Loucy (cell line): ENCODE results near the gene INPP4B.

ENCODE experiments used
- H2AFZ ChIP-seq: fragments of 200-600 bp; sonication (generic); 2 replicates; pipeline ENCODE4 v1.6.0; 2016; ENCODE audit warnings: antibody characterized with exemption, mild to moderate bottlenecking, low read length, moderate library complexity
- H3F3A ChIP-seq: fragments of 200-600 bp; 2 replicates; pipeline ENCODE4 v1.6.0; 2016; ENCODE audit warnings: antibody characterized with exemption, low read depth, mild to moderate bottlenecking
- H3K27me3 ChIP-seq: fragments of 200-600 bp; sonication (generic); 2 replicates; pipeline ENCODE4 v1.6.1; 2014; ENCODE audit warnings: low read length, mild to moderate bottlenecking; ENCODE audit not compliant: insufficient read depth, poor library complexity, severe bottlenecking
- H3K36me3 ChIP-seq: fragments of 200-600 bp; sonication (generic); 2 replicates; pipeline ENCODE4 v1.6.1; 2016; ENCODE audit warnings: low read length; ENCODE audit not compliant: insufficient read depth
- H3K4me1 ChIP-seq: fragments of 200-600 bp; sonication (generic); 2 replicates; pipeline ENCODE4 v1.5.1; 2014; ENCODE audit warnings: low read length, mild to moderate bottlenecking; ENCODE audit not compliant: insufficient read depth, poor library complexity, severe bottlenecking
- H3K4me2 ChIP-seq: fragments of 200-600 bp; sonication (generic); 2 replicates; pipeline ENCODE4 v1.6.0; 2014; ENCODE audit warnings: antibody characterized with exemption, low read length, low read depth, mild to moderate bottlenecking; ENCODE audit not compliant: poor library complexity, severe bottlenecking
- H3K4me3 ChIP-seq: fragments of 200-600 bp; sonication (generic); 2 replicates; pipeline ENCODE4 v1.5.1; 2014; ENCODE audit warnings: low read length, mild to moderate bottlenecking, mixed read lengths; ENCODE audit not compliant: poor library complexity, severe bottlenecking
- H3K79me2 ChIP-seq: fragments of 200-600 bp; sonication (generic); 2 replicates; pipeline ENCODE4 v1.6.1; 2014; ENCODE audit warnings: low read length; ENCODE audit not compliant: insufficient read depth
- H3K9ac ChIP-seq: fragments of 200-600 bp; sonication (generic); 2 replicates; pipeline ENCODE4 v1.6.0; 2014; ENCODE audit warnings: mild to moderate bottlenecking, low read depth, low read length, moderate library complexity; ENCODE audit not compliant: poor library complexity, severe bottlenecking
- H3K9me2 ChIP-seq: fragments of 200-600 bp; sonication (generic); replicated peaks from 2 replicates; pipeline ENCODE4 v1.6.1; 2016; ENCODE audit warnings: low read depth, low read length, mixed read lengths
- H3K9me3 ChIP-seq: fragments of 200-600 bp; sonication (generic); 2 replicates; pipeline ENCODE4 v1.6.1; 2014; ENCODE audit warnings: mild to moderate bottlenecking, antibody characterized with exemption, low read length, low read depth; ENCODE audit not compliant: insufficient read depth
- H4K20me1 ChIP-seq: fragments of 200-600 bp; sonication (generic); 2 replicates; pipeline ENCODE4 v1.6.0; 2014; ENCODE audit warnings: antibody characterized with exemption, low read length, mild to moderate bottlenecking; ENCODE audit not compliant: insufficient read depth, poor library complexity, severe bottlenecking
- CTCF ChIP-seq: fragments of 200-600 bp; sonication (generic); conservative IDR thresholded peaks from 2 replicates; pipeline ENCODE4 v1.5.1; 2014; ENCODE audit warnings: mild to moderate bottlenecking, antibody characterized with exemption, low read length
- EZH2phosphoT487 ChIP-seq: fragments of 200-600 bp; IDR thresholded peaks from 2 replicates; pipeline ENCODE4 v1.6.1; 2018; ENCODE audit warnings: antibody characterized with exemption, mild to moderate bottlenecking, moderate library complexity, borderline replicate concordance

The INPP4B gene

GRCh38 chr4:142366769-142367181 lies 479.3 kb downstream of the INPP4B start:
- H3K9ac ChIP-seq, result no peak overlapping the region
- no peak for TF ChIP-seq CTCF
- TF ChIP-seq EZH2phosphoT487, result no peak
- H3K9me3 ChIP-seq, result peaks cover 10% of the 10 kb centered on the region
- peaks cover 90% of the 10 kb centered on the region for H3K79me2 ChIP-seq
- H3K36me3 ChIP-seq, result peaks cover 4% of the 10 kb centered on the region; the same call in 1 of the 2 replicates
- no peaks in the 10 kb centered on the region for H4K20me1 ChIP-seq
- peaks cover 24% of the 10 kb centered on the region for H3K4me1 ChIP-seq
- H3K4me3 ChIP-seq, result no peak overlapping the region
- H3K9me2 ChIP-seq, result no peaks in the 10 kb centered on the region
- no peaks in the 10 kb centered on the region for H3K27me3 ChIP-seq
- peak overlapping the region; percentile 48 for H3K4me2 ChIP-seq
- H3F3A ChIP-seq, result no peaks in the 10 kb centered on the region
- H2AFZ ChIP-seq, result no peak overlapping the region

GRCh38 chr4:142365391-142365790 lies 480.7 kb downstream of the INPP4B start:
- H3K27me3 ChIP-seq, result no peaks in the 10 kb centered on the region
- peaks cover 4% of the 10 kb centered on the region; the same call in 1 of the 2 replicates for H3K36me3 ChIP-seq
- peaks cover 6% of the 10 kb centered on the region for H3K9me3 ChIP-seq
- H3K4me2 ChIP-seq, result no peak overlapping the region
- peaks cover 24% of the 10 kb centered on the region for H3K4me1 ChIP-seq
- peaks cover 88% of the 10 kb centered on the region for H3K79me2 ChIP-seq
- no peaks in the 10 kb centered on the region for H4K20me1 ChIP-seq
- no peaks in the 10 kb centered on the region for H3K9me2 ChIP-seq
- TF ChIP-seq EZH2phosphoT487 (no peak), CTCF (no peak)
- no peaks in the 10 kb centered on the region for H3F3A ChIP-seq
- peak overlapping the region; percentile 14 for H3K9ac ChIP-seq
- H3K4me3 ChIP-seq, result no peak overlapping the region
- no peak overlapping the region for H2AFZ ChIP-seq

DNA sequence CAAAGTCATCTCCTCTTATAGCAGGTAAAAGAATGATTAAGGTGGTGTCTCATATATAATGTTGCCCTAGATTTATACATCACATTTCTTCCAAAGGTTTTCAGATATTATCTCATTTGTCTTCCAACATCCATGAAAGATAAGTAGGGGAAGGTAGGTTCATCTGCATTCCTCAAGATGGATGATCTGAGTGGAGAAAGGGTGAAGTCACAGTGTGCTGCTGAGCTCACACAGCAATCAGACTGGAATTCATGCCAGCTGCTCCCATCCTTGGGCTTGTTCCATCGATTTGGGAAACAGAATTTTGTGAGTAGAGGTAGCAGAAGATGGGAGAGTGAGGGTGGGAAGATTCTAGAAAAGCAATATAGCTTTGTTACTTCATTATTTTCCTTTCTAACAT lies 482.4 kb downstream of the INPP4B start:
- Histone ChIP-seq H3K4me1 (peaks cover 28% of the 10 kb centered on the region), H3K79me2 (peaks cover 89% of the 10 kb centered on the region), H3K27me3 (no peaks in the 10 kb centered on the region), H3F3A (no peaks in the 10 kb centered on the region), H3K9me2 (no peaks in the 10 kb centered on the region), H4K20me1 (no peaks in the 10 kb centered on the region), H3K9ac (no peak overlapping the region), H3K4me2 (no peak overlapping the region), H2AFZ (no peak overlapping the region), H3K9me3 (peaks cover 5% of the 10 kb centered on the region; the same call in 1 of the 2 replicates), H3K36me3 (peaks cover 4% of the 10 kb centered on the region; the same call in 1 of the 2 replicates), H3K4me3 (no peak overlapping the region)
- TF ChIP-seq EZH2phosphoT487, result no peak
- no peak for TF ChIP-seq CTCF
